Measurements from ENCODE around the gene LVRN.

The LVRN gene

DNA sequence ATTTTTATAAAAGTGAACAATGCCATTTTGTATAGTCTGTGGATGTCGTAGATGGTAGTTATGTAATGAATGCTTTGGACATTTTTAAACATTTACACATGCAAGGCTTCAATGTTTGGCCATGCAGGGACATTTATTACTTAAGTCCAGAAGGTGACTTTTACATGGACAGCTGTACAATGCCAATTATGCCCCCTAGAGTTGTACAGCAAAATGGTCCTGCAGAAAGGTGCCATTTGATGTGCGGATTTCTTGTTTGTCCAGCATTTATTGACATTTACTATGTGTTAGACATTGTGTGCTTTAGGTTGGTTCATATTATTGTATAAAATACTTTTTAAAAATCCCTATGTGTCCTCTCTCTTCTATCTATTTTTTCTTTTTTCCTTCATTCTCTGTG lies 100.1 kb downstream of the LVRN start:
- no peaks in the 10 kb centered on the region for H3K4me1 ChIP-seq
- H3K9me3 ChIP-seq: no peaks in the 10 kb centered on the region
- no peak for DNase-seq
- H3K36me3 ChIP-seq: no peaks in the 10 kb centered on the region
- H3K27me3 ChIP-seq: peaks cover 31% of the 10 kb centered on the region
- no peak overlapping the region for H3K4me3 ChIP-seq (ENCODE audit: low read depth, low read length)
- TF ChIP-seq, protein P1, sequence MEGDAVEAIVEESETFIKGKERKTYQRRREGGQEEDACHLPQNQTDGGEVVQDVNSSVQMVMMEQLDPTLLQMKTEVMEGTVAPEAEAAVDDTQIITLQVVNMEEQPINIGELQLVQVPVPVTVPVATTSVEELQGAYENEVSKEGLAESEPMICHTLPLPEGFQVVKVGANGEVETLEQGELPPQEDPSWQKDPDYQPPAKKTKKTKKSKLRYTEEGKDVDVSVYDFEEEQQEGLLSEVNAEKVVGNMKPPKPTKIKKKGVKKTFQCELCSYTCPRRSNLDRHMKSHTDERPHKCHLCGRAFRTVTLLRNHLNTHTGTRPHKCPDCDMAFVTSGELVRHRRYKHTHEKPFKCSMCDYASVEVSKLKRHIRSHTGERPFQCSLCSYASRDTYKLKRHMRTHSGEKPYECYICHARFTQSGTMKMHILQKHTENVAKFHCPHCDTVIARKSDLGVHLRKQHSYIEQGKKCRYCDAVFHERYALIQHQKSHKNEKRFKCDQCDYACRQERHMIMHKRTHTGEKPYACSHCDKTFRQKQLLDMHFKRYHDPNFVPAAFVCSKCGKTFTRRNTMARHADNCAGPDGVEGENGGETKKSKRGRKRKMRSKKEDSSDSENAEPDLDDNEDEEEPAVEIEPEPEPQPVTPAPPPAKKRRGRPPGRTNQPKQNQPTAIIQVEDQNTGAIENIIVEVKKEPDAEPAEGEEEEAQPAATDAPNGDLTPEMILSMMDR (IDR thresholded peaks at IDR 0.05; ENCODE audit: low read depth, low read length): no peak

GRCh38 chr5:116063950-116064349 lies 101.7 kb downstream of the LVRN start:
- TF ChIP-seq, protein P1 (IDR thresholded peaks at IDR 0.05; ENCODE audit: low read depth, low read length): no peak
- Histone ChIP-seq H3K36me3 (no peaks in the 10 kb centered on the region), H3K9me3 (no peaks in the 10 kb centered on the region), H3K4me1 (no peaks in the 10 kb centered on the region), H3K27me3 (peaks cover 25% of the 10 kb centered on the region), H3K4me3 (ENCODE audit: low read depth, low read length) (no peak overlapping the region)
- no peak for DNase-seq

GRCh38 chr5:116068028-116068632 lies 105.9 kb downstream of the LVRN start:
- DNase-seq: peak; percentile 37
- Histone ChIP-seq H3K9me3 (no peaks in the 10 kb centered on the region; the same call in 1 of the 2 replicates), H3K4me1 (no peaks in the 10 kb centered on the region), H3K36me3 (no peaks in the 10 kb centered on the region), H3K27me3 (peaks cover 15% of the 10 kb centered on the region), H3K4me3 (ENCODE audit: low read depth, low read length) (no peak overlapping the region)
- TF ChIP-seq, protein P1 (IDR thresholded peaks at IDR 0.05; ENCODE audit: low read depth, low read length): peak; percentile 70

GRCh38 chr5:116071211-116071610 lies 108.9 kb downstream of the LVRN start:
- no peaks in the 10 kb centered on the region; the same call in 1 of the 2 replicates for H3K9me3 ChIP-seq
- H3K36me3 ChIP-seq: no peaks in the 10 kb centered on the region
- H3K4me3 ChIP-seq (ENCODE audit: low read depth, low read length): no peak overlapping the region
- TF ChIP-seq, protein P1 (IDR thresholded peaks at IDR 0.05; ENCODE audit: low read depth, low read length): no peak
- no peaks in the 10 kb centered on the region for H3K4me1 ChIP-seq
- H3K27me3 ChIP-seq: peaks cover 11% of the 10 kb centered on the region
- no peak for DNase-seq

DNA sequence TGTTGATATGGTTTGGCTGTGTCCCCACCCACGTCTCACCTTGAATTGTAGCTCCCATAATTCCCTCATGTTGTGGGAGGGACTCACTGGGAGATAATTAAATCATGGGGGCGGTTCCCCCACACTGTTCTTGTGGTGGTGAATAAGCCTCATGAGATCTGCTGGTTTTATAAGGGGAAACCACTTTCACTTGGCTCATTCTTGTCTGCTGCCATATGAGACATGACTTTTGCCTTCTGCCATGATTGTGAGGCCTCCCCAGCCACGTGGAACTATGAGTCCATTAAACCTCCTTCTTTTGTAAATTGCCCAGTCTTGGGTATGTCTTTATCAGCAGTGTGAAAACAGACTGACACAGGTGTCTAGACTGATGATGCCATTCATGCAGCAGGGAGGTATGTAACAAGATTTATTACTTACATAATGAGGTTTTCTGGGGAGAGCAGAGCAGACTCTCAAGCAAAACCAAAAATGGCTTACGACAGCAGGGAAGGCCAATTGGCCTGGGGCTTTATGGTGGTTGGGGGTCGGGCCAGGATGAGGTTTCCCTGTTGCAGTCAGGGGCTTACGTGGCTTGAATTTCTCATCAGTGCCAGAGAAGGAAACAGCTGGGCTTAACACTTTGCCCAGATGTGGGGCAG lies 113.0 kb downstream of the LVRN start:
- TF ChIP-seq, protein P1 (IDR thresholded peaks at IDR 0.05; ENCODE audit: low read depth, low read length): no peak
- H3K27me3 ChIP-seq: no peaks in the 10 kb centered on the region; the same call in 1 of the 2 replicates
- no peak overlapping the region for H3K4me3 ChIP-seq (ENCODE audit: low read depth, low read length)
- H3K9me3 ChIP-seq: no peaks in the 10 kb centered on the region; the same call in 1 of the 2 replicates
- DNase-seq: no peak
- H3K4me1 ChIP-seq: no peaks in the 10 kb centered on the region
- H3K36me3 ChIP-seq: no peaks in the 10 kb centered on the region

- Histone ChIP-seq H3K4me1 (no peaks in the 10 kb centered on the region), H3K4me3 (ENCODE audit: low read depth, low read length) (no peak overlapping the region), H3K9me3 (no peaks in the 10 kb centered on the region; the same call in 1 of the 2 replicates), H3K27me3 (no peaks in the 10 kb centered on the region), H3K36me3 (no peaks in the 10 kb centered on the region)
- no peak for DNase-seq
- TF ChIP-seq, protein P1 (IDR thresholded peaks at IDR 0.05; ENCODE audit: low read depth, low read length): no peak
Measured at GRCh38 chr5:116076496-116076895, 114.2 kb downstream of the LVRN start.

Measured in BE2C (cell line).